GM21360 (cell line): ENCODE measurements around the gene SSBP3.
"Not testable (repeated sequence)": the region's sequence is repeated elsewhere in the genome, so short reads cannot be mapped to it uniquely, and the experiment has no call there.

Experiments used
- ATAC-seq: cut with Tn5 transposase; IDR thresholded peaks from one replicate; pipeline ENCODE4 v1.9.1; 2021; ENCODE audit warnings: mild to moderate bottlenecking, moderate library complexity; ENCODE audit not compliant: unreplicated experiment

SSBP3 gene

DNA sequence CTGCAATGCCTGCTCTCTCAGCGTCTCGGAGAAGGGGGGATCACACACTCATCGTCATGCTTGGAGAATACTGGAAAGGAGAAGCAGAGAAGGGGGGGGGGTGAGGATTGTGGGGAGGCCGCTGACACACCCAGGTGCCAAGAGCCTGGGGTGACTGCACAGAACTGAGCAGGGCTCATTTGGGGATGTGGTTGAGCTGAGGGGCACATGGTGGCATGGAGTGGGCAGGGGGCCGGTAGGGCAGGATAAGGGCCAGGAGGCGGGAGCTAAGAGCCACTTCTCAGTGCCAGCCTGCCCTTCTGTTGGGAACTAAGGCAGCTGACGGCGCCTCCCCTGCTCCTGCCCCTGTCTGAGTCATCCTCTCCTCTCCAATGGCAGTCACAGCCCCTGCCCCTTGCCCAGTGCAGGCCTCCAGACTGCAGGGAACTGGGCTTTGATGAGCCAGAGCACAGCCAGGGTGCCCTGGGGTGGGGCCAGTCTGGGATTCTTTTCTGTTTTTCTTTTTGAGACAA is 179.0 kb downstream of the SSBP3 start:
- ATAC-seq, result no peak

DNA sequence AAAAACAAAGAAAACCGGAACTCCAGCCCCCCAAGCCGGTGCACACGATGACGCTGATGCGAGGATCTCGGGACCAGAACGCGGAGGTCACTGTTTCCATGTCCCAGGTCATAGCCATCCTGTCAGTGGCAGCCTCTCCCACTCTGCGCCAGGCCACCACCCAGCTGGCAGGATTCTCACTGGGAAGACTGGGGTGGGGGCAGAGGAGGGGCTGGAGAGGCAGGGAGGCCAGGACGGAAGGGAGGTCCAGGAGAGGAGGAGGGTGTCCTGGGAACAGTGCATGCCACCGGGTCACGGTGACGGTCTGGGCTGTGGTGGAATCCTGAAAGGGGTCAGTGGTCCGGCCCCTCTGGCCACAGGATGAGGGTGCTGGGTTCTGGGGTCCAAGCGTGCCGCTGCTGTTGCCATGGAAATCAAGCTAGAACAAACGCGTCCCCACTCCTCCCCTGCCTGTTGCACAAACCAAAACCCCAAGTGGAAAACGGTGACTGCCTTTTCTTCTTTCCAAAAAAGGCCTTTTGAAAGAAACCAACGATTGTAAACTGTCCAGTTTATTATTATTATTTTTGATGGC is 180.1 kb downstream of the SSBP3 start:
- ATAC-seq, result no peak

DNA sequence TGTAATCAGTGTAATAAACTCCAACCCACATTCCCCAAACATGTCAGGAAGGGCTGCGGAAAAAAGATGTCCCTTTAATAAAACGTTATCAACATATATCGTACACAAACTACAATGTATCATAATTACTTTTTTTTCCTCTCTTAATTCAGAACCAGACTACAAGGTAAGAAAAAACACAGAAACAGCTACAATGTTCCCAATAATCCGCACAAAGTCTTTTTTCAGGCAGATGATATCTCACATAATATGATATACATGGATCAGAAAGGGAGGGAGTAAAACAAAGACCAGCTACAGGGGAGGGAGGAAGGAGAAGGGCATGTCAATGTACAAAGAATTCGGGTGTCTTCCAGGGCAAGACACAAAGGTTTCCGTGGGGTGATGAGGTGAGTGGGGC is 180.8 kb downstream of the SSBP3 start:
- no peak for ATAC-seq

DNA sequence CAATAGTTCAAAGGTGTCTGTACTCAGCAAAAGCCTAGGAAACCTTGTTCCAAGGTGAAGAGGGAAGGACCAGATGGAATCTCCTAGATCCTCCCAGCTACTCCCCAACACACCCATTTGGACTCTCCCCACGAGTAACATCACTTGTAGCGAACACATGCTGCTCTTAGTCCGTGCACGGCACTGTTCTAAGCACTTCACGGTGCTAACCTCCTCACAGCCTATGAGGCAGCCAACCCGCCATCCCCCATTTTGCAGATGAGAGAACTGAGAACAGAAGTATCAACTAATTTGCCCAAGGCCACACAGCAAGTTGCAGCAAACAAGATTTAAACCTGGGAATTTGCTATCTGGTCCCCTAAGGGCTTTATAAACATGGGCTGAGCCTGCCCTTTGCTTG is 182.0 kb downstream of the SSBP3 start:
- ATAC-seq, result no peak

DNA sequence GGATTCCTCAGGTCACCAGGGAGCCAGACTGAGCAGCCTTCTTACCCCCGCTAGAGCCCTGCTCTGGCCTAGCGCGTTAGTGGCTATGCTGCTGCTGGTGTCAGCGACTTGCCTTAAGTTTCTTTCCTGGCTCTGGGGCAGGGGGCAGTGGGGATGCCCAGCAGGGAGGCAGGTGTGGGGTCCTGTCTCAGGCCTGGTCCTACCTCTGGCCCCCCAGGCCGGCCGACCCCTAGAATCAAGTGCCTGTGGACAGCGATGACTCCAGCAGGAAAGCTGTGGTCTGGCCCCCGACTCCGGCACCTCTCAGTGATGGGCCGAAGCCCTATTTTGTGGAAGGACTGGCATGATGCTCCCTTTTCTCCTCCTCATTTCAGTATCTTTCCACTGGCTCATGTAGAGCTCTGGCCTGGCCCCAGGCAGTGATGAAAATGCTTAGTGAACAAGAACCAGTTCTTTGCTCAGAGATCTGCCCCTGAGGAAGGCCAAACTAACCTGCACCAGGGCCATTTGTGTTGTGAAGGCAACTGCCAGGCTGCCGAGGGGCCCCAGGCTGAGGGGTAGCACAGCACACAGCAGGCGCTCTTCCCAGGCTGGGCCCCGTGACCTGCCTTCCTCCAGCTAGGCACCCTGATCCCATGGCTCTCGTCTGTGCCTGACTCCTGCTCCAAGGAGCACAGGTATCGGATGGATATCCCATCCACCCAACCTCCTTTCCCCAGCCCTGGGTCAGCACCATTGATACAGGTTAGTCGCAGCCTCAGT is 182.6 kb downstream of the SSBP3 start:
- no peak for ATAC-seq

DNA sequence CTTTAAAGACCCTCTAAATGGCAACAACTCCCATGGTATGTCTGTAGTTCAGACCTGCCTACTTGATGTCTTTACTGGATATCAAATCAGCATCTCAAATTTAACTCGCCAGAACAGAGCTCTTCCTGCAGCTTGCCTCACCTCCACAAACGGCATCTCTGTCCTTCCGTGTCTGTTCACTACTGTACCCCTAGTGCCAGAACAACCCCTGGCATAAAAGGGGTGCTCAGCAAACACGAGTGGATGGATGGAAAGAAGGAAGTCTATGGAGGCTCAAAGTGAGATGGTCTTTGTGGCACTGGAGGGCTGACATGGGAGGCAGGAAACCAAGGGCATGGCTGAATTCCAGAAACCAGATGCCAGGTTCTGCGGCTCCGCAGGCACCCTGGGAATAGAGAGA is 183.5 kb downstream of the SSBP3 start:
- no peak for ATAC-seq

DNA sequence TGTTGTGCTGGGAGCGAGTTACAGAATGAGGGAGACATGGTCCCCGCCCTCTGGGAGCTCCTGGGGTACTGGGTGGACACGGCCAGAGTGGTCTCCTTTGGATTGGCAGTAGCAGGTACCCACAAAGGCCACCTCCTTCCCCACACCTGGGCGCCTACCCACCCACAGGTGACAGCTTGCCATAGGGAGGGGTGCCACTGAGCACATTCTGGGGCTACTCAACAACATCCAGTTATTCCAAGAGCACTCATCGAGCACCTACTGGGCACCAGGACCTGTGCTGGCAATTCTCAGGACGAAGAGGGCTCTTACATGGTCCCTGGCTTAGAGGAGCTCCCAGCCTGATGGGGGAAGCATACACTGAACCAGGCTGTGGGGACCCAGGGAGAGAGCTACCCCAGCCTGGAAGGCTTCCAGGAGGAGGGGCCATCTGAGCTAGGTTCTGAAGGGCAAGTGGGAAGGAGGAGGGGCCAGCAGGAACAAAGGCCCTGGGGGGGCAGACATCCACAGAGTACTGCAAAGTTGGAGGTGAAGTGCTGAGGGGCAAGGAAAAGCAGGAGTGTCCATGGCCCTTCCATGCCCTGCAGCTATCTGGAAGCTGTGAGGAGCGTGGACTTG is 184.2 kb downstream of the SSBP3 start:
- ATAC-seq, result no peak

DNA sequence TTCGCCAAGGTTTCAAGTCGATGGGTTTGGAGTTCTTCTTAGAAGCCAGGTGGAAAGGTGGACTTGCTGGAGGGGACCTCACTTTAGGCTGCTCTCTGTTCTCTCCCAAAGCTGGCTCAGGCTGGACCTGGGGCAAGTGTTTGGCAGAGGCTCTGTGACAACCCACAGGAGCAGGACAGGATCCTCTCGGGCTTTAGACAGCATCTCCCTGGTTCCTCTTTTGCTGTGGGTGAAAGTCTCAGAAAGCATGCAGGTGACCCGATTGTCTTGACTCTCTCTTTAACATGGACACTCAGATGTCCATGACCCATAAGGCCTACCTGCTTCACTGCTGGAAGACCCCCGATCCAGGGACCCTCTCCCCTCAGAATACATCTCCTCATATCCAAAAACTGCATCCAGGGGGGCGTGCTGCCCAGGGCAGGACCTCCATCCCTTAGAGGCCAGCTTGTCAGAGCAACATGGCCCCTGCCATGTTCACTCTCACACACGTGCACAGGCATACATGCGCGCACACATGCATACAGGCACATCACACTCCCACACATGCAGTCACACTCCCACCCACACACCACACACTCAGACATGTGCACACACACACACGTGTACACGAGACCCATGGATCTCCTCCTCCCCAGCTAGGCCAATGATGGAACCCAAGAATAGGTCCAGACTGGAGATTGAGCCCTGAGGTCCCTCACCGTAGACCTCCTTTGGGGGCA is 184.9 kb downstream of the SSBP3 start:
- no peak for ATAC-seq

DNA sequence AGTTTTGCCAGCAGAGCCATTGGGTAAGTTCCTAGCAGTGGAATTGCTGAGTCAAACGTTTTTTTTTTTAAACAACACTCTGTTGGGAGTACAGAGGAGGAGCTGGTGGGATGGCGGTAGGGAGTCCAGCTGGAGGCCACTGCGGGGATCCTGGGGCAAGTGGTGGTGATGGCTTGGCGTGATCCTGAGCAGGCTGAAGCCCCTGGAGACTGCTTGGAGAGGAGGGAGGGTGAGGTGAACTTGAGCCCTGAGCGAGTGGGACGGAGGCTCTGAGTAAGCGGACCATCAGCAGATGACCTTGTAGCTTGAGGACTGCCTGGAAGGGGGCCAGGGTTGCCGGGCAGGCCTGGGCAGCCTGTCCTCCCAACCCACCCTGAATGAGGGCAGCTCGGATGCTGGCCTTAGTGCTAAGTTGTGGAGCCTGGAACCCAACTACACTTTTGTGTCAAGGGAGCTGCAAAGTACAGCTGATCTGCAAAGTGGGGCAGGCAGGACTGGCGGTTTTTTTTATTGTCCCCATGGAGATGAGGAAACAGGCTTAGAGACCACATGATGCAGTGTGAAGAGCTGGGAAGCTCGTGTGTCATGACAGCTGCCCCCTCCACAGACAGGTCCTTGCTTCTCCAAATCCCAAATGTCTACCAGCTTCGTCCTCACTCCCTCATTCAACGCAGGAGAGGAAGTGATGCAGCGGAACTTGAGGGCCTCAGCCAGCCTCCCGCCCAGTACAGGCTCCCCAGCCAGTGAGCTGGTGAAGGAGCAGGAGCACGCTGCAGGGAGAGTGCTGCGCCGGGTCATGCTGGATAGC is 186.0 kb downstream of the SSBP3 start:
- ATAC-seq, result no peak

DNA sequence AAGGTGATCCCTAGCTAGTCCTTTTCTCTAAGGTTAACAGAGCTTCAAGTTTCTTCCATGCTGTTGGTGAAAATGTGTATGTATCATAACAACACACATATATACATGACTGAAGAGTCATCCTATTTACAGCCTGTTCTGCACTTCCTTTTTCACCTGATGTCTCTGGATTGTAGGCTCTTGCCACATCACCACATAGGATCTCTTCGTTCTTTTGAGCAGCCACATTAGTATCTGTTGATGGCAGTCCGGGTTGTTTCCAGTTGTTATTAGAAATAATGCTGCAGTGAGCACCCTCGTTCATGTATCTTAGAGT is 186.5 kb downstream of the SSBP3 start:
- ATAC-seq, result no peak

DNA sequence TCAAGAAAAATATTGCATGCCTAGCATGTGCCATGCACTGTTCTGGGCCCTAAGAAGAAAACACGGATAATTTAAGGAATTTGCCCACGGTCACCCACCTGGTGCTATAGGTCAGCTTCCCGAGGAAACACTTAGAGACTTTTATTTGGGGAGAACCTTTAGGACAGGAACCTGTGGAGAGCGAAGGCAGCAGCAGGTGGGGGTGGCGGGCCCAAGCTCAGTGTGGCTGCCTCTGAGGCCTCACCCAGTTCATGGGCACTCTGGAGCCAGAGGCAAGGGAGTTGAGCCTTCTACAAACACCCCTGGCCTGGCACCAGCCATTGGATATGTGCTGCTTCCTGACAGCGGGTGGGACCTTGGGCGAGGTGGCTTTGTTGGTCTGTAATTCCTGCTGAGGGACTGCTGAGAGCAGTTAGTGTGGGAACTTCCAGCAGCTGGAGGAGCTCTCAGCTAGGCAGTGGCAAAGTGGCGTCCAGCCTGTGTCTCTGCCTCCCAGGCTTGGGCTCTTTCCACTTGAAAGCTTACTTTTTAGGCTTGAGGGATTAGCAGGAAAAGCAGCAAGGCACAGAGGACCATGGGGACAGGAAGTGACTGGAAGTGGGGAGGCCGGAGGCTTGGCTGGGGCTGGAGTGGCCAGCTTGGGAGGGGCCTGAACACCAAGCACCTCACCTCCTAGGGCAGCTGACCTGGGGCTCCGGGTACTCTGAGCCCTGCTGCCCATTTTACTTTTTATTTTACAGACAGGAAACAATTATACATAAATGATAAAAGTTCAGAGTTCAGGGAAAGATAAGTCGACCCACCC is 187.1 kb downstream of the SSBP3 start:
- no peak for ATAC-seq

DNA sequence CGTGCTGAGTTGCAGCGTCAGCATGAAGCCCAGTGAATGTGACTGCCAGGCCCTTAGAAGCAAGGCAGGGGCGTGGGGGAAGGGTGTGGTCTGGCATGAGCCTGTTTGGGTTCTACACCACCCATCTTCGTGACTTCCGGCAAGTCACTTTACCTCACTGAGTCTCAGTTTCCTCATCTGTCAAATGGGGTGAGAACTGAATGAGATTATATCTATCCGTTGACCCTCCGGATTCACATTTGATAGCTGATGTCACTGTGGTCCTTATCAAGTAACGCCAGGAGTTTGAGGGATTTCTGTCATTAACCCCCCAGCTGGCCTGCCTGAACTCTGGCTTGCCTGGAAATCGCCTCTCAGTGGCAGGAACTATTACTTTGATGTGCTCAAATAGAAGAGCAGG is 190.7 kb downstream of the SSBP3 start:
- ATAC-seq, result no peak

DNA sequence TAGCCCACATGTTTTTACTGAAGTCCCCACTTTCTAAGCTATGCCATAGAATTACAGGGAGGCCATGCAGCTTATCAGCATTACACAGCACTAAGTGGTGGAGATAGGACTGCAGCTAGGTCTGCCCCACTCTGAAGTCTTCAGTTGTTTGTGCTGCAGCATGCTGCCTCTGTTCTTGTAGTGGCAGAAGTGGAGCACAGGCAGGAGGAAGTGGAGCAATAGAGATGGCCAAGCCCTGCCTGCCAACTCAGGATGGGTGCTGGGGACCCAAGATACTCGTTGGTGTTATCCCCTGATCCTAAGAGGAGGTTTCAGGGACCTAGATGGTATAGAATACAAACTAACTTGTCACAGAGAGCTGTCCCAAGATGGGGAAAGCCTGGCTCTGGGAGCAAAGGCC is 193.3 kb downstream of the SSBP3 start:
- no peak for ATAC-seq

DNA sequence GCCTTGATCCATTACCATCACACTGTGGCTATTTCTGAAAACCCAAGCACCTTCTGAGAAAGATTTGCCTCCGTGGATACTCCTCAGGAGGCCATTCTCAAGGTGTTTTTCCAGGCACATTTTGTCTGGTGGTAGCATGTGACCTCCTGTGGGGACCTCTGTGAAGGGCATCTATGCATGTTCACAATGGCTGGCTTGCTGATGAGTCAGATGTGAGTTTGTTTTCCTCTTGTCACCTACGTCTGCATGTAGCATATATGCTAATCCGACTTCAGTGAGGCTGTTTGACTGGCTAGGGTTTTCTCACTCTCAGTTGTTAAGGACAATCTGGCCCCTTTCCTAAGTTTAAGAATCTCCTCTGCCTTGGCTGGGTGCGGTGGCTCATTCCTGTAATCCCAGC is 198.3 kb downstream of the SSBP3 start:
- ATAC-seq, result not testable (repeated sequence)

DNA sequence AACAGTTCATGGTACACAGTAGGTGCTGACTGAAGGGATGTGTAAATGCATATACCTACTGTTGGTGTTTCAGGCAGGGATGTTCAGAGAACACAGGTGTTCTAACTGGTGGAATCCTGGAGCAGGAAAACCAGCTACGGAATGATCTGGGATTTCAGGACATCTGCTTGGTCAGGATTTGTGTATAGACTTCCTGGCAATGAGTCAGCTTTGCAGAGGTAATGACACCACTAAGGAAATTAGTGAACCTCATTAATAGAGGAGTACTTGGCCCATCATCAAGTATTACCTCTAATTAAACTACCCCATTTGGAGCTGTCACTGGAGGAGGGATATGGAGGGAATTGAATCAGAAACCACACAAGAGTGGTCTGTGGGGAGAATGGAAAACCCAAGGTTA is 198.9 kb downstream of the SSBP3 start:
- no peak for ATAC-seq

DNA sequence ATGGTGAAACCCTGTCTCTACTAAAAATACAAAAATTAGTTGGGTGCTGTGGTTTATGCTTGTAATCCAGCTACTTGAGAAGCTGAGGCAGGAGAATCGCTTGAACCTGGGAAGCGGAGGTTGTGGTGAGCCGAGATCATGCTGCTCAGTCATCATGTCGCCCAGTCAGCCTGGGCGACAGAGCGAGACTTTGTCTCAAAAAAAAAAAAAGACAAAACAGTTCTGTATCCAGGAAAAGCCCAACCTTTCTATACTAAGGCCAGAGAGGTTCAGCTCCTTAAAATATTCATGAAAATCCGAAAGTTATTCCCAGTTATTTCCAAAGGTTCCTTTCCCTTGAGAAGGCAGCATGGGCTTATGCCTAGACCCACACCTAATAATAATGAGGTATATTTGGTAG is 202.0 kb downstream of the SSBP3 start:
- no peak for ATAC-seq

DNA sequence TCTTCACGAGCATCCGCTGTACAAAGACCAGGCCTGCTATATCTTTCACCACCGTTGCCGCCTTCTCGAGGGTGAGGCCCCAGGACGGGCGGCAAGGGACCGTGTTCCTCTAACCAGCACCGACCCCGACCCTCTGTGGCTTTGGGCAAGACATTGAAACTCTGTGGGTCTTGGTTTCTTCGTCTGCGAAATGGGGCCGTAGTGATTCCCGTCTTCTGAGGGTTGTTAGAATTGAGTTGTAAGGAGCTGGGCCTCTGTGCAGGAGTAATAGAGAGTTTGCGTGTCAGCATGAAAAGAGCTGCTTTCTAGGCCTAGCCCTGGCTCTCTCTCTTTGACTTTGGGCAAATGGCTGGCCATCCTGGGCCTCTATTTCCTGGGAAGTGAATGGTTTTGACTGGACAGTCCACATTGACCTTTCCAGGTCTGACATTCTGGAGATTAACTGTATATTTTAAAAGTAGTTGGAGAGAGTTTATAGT is 205.6 kb downstream of the SSBP3 start:
- no peak for ATAC-seq

DNA sequence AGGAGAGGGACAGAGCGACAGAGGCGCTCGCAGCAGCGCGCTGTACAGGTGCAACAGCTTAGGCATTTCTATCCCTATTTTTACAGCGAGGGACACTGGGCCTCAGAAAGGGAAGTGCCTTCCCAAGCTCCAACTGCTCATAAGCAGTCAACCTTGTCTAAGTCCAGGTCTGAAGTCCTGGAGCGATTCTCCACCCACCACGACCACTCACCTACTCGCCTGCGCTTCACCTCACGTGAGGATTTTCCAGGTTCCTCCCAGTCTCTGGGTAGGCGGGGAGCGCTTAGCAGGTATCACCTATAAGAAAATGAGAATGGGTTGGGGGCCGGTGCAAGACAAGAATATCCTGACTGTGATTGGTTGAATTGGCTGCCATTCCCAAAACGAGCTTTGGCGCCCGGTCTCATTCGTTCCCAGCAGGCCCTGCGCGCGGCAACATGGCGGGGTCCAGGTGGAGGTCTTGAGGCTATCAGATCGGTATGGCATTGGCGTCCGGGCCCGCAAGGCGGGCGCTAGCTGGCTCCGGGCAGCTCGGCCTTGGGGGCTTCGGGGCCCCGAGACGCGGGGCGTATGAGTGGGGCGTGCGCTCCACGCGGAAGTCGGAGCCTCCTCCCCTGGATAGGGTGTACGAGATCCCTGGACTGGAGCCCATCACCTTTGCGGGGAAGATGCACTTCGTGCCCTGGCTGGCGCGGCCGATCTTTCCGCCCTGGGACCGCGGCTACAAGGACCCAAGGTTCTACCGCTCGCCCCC is 206.3 kb downstream of the SSBP3 start, which contains the start of the genes CYB5RL and MRPL37:
Gene CYB5RL, minus strand, starts transcription at position 266 of the 754 bp plus-strand sequence. CDS start 4,414 bp downstream, outside the sequence.
Gene MRPL37, plus strand, starts transcription at position 403 of the 754 bp plus-strand sequence. Its CDS starts 77 bp downstream, at position 480.
- ATAC-seq, result peak; percentile 91
